Measurements from ENCODE around the gene C1orf35.

DNA sequence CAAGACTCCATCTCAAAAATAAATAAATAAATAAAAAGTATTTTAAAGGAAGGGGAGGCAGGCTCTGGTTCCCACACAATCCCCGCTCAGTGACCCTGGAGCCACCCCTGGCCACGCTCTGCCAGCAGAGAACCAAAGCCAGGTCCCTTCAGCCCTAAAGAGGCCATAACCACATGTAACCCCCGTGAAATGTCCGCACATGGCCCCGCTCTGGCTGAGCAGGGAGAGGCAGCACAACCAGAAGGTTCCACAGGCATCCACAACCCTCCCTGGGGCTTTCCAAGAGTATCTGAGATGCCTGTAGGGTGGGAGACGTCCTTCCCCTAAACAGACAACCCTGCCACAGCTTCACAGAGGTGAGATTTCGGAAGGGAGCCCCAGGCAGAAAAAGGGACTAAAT is 22.0 kb downstream of the C1orf35 start:
- TF ChIP-seq, protein P1, sequence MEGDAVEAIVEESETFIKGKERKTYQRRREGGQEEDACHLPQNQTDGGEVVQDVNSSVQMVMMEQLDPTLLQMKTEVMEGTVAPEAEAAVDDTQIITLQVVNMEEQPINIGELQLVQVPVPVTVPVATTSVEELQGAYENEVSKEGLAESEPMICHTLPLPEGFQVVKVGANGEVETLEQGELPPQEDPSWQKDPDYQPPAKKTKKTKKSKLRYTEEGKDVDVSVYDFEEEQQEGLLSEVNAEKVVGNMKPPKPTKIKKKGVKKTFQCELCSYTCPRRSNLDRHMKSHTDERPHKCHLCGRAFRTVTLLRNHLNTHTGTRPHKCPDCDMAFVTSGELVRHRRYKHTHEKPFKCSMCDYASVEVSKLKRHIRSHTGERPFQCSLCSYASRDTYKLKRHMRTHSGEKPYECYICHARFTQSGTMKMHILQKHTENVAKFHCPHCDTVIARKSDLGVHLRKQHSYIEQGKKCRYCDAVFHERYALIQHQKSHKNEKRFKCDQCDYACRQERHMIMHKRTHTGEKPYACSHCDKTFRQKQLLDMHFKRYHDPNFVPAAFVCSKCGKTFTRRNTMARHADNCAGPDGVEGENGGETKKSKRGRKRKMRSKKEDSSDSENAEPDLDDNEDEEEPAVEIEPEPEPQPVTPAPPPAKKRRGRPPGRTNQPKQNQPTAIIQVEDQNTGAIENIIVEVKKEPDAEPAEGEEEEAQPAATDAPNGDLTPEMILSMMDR (IDR thresholded peaks at IDR 0.05) = no peak
- no peak for TF ChIP-seq EP300 (IDR thresholded peaks at IDR 0.05)
